Esophagus squamous epithelium (tissue), 4 donors: ENCODE measurements around the gene GRPEL1.

Experiments used
- CTCF ChIP-seq, 6 experiments: fragments of 450-650 bp in 4 of 6; fragments of 200-600 bp in 2 of 6; sonication (generic) in 2 of 6; IDR thresholded peaks; one replicate each; pipeline ENCODE4 v1.5.1; 2016 to 2019; ENCODE audit warnings: antibody characterized with exemption in 6 of 6, mild to moderate bottlenecking in 4 of 6, moderate library complexity in 4 of 6
- POLR2A ChIP-seq, 4 donors: fragments of 450-650 bp; IDR thresholded peaks; one replicate each; pipeline ENCODE4 v1.6.1; 2017; ENCODE audit warnings: antibody characterized with exemption in 4 of 4, mild to moderate bottlenecking in 4 of 4, moderate library complexity in 3 of 4

DNA sequence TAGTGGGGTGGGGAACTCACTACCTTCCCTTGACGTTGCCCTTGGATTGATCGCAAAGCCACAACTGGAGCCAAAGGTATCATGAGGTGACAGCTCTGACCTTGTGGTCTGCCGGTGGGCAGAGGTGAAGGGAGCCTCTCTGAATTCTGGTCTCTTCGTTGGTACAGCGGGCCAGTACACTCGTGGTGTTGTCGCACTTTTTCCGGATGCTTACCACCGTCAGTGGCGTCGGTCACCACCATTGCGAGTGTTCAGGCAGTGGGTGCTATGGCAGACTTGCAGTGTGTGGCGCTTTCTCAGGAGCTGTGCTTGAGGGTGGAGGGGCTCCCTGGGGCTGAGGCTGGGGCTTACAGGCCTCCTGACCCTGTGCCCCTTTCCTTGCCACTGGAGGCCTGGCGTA, 5.2 kb upstream of the GRPEL1 start:
- TF ChIP-seq CTCF (IDR thresholded peaks at IDR 0.05) = no peak
- TF ChIP-seq POLR2A (IDR thresholded peaks at IDR 0.05) = no peak
